ENCODE data around the gene RAB3D.
"Not testable (repeated sequence)": the region's sequence is repeated elsewhere in the genome, so short reads cannot be mapped to it uniquely, and the experiment has no call there.

Gene RAB3D

GRCh38 chr19:11331502-11331901, 8.0 kb downstream of the RAB3D start:
- DNase-seq (ENCODE audit: insufficient read length), result no peak
- no peak for FAIRE-seq
- TF ChIP-seq POLR2A (IDR thresholded peaks at IDR 0.05; ENCODE audit: low read depth, low read length) (no peak), POLR2AphosphoS5 (IDR thresholded peaks at IDR 0.05; ENCODE audit: low read depth, low read length) (no peak), TAF1 (IDR thresholded peaks at IDR 0.05; ENCODE audit: borderline replicate concordance, low read depth, low read length) (no peak)

- TF ChIP-seq POLR2A (IDR thresholded peaks at IDR 0.05; ENCODE audit: low read depth, low read length) (no peak), TAF1 (IDR thresholded peaks at IDR 0.05; ENCODE audit: borderline replicate concordance, low read depth, low read length) (no peak), POLR2AphosphoS5 (IDR thresholded peaks at IDR 0.05; ENCODE audit: low read depth, low read length) (no peak)
- DNase-seq (ENCODE audit: insufficient read length), result no peak
- no peak for FAIRE-seq
Observed at GRCh38 chr19:11330127-11330526, 9.3 kb downstream of the RAB3D start.

- TF ChIP-seq POLR2A (IDR thresholded peaks at IDR 0.05; ENCODE audit: low read depth, low read length) (no peak), POLR2AphosphoS5 (IDR thresholded peaks at IDR 0.05; ENCODE audit: low read depth, low read length) (no peak), TAF1 (IDR thresholded peaks at IDR 0.05; ENCODE audit: borderline replicate concordance, low read depth, low read length) (no peak)
Observed at GRCh38 chr19:11325544-11325943, 13.9 kb downstream of the RAB3D start.

GRCh38 chr19:11324748-11325389, 14.6 kb downstream of the RAB3D start:
- no peak for TF ChIP-seq TAF1 (IDR thresholded peaks at IDR 0.05; ENCODE audit: borderline replicate concordance, low read depth, low read length)
- TF ChIP-seq POLR2A (IDR thresholded peaks at IDR 0.05; ENCODE audit: low read depth, low read length), result no peak
- TF ChIP-seq POLR2AphosphoS5 (IDR thresholded peaks at IDR 0.05; ENCODE audit: low read depth, low read length), result no peak
- DNase-seq (ENCODE audit: insufficient read length) (no peak), FAIRE-seq (no peak)

More at GRCh38 chr19:11325544-11325943, 13.9 kb downstream of the RAB3D start:
- DNase-seq (ENCODE audit: insufficient read length) (no peak), FAIRE-seq (no peak)

GRCh38 chr19:11324079-11324661, 15.3 kb downstream of the RAB3D start:
- DNase-seq (ENCODE audit: insufficient read length) (no peak), FAIRE-seq (no peak)
- TF ChIP-seq TAF1 (IDR thresholded peaks at IDR 0.05; ENCODE audit: borderline replicate concordance, low read depth, low read length) (no peak), POLR2A (IDR thresholded peaks at IDR 0.05; ENCODE audit: low read depth, low read length) (peak; percentile 39; the same call in 1 of the 2 replicates)

GRCh38 chr19:11323601-11324078, 15.8 kb downstream of the RAB3D start:
- TF ChIP-seq POLR2A (IDR thresholded peaks at IDR 0.05; ENCODE audit: low read depth, low read length) (no peak), TAF1 (IDR thresholded peaks at IDR 0.05; ENCODE audit: borderline replicate concordance, low read depth, low read length) (no peak), POLR2AphosphoS5 (IDR thresholded peaks at IDR 0.05; ENCODE audit: low read depth, low read length) (no peak)
- DNase-seq (ENCODE audit: insufficient read length), result no peak
- FAIRE-seq, result no peak

GRCh38 chr19:11322269-11323024, 17.0 kb downstream of the RAB3D start:
- DNase-seq (ENCODE audit: insufficient read length), result no peak
- no peak for FAIRE-seq
- TF ChIP-seq POLR2AphosphoS5 (IDR thresholded peaks at IDR 0.05; ENCODE audit: low read depth, low read length) (no peak), POLR2A (IDR thresholded peaks at IDR 0.05; ENCODE audit: low read depth, low read length) (no peak), TAF1 (IDR thresholded peaks at IDR 0.05; ENCODE audit: borderline replicate concordance, low read depth, low read length) (no peak)

GRCh38 chr19:11321191-11322126, 18.0 kb downstream of the RAB3D start:
- FAIRE-seq, result no peak

GRCh38 chr19:11320278-11320995, 19.0 kb downstream of the RAB3D start:
- not testable (repeated sequence) for DNase-seq (ENCODE audit: insufficient read length); FAIRE-seq

More at GRCh38 chr19:11321191-11322126, 18.0 kb downstream of the RAB3D start:
- DNase-seq (ENCODE audit: insufficient read length), result no peak
- no peak for TF ChIP-seq POLR2AphosphoS5 (IDR thresholded peaks at IDR 0.05; ENCODE audit: low read depth, low read length)
- no peak for TF ChIP-seq TAF1 (IDR thresholded peaks at IDR 0.05; ENCODE audit: borderline replicate concordance, low read depth, low read length)
- no peak for TF ChIP-seq POLR2A (IDR thresholded peaks at IDR 0.05; ENCODE audit: low read depth, low read length)

GRCh38 chr19:11306337-11306736, 33.1 kb downstream of the RAB3D start:
- DNase-seq (ENCODE audit: insufficient read length) (no peak), FAIRE-seq (no peak)
- TF ChIP-seq TAF1 (IDR thresholded peaks at IDR 0.05; ENCODE audit: borderline replicate concordance, low read depth, low read length) (no peak), POLR2AphosphoS5 (IDR thresholded peaks at IDR 0.05; ENCODE audit: low read depth, low read length) (no peak), POLR2A (IDR thresholded peaks at IDR 0.05; ENCODE audit: low read depth, low read length) (no peak)

Measured in GM12892 (cell line).